ENCODE results near the gene PACS1. TPM values are rescaled to one million over a fixed set of nuclear protein-coding genes. Genes with fewer than 3 reads are reported as not detected.

The PACS1 gene
- total RNA-seq, 4 donors from 2014 or later: 17.9 to 37.6 (median 25.4) TPM

- 83 to 88% methylated on average over 7 of the region's 7 CpGs for WGBS, 2 donors
- TF ChIP-seq POLR2A (IDR thresholded peaks at IDR 0.05): no peak
- no peak for TF ChIP-seq CTCF (IDR thresholded peaks at IDR 0.05)
- intact Hi-C loops (cut with DNase I): no loop called here
- no peak for DNase-seq
- Histone ChIP-seq H3K36me3 (peaks cover 18 to 99% (median 50%) of the 10 kb centered on the region in 3 donors), H3K9me3 (no peaks in the 10 kb centered on the region), H3K4me3 (no peak overlapping the region), H3K27ac (no peak overlapping the region), H3K4me1 (no peaks in the 10 kb centered on the region), H3K27me3 (no peaks in the 10 kb centered on the region)
Measured at GRCh38 chr11:66231561-66231960, 161.5 kb downstream of the PACS1 start.

GRCh38 chr11:66232769-66233168, 162.7 kb downstream of the PACS1 start:
- Histone ChIP-seq H3K9me3 (no peaks in the 10 kb centered on the region), H3K27me3 (no peaks in the 10 kb centered on the region), H3K4me1 (no peaks in the 10 kb centered on the region), H3K4me3 (no peak overlapping the region), H3K36me3 (peaks cover 18 to 100% (median 47%) of the 10 kb centered on the region in 3 donors), H3K27ac (no peak overlapping the region)
- WGBS, 2 donors: 87 to 100% methylated on average over 4 to 5 of the region's 11 CpGs
- no peak for TF ChIP-seq POLR2A (IDR thresholded peaks at IDR 0.05)
- TF ChIP-seq CTCF (IDR thresholded peaks at IDR 0.05): no peak
- intact Hi-C loops (cut with DNase I): no loop called here
- no peak for DNase-seq

- H3K36me3 ChIP-seq: peaks cover 18 to 100% (median 46%) of the 10 kb centered on the region in 3 donors
- intact Hi-C loops (cut with DNase I): no loop called here
Measured at GRCh38 chr11:66233301-66233700, 163.2 kb downstream of the PACS1 start.

GRCh38 chr11:66235141-66235540, 165.1 kb downstream of the PACS1 start:
- peaks cover 23 to 100% (median 64%) of the 10 kb centered on the region in 3 donors for H3K36me3 ChIP-seq
- H3K4me3 ChIP-seq: no peak overlapping the region
- no peaks in the 10 kb centered on the region for H3K4me1 ChIP-seq
- H3K9me3 ChIP-seq: no peaks in the 10 kb centered on the region
- intact Hi-C loops (cut with DNase I): no loop called here
- no peak for DNase-seq
- H3K27me3 ChIP-seq: no peaks in the 10 kb centered on the region
- H3K27ac ChIP-seq: no peak overlapping the region
- WGBS, 2 donors: 78 to 98% methylated on average over 6 to 10 of the region's 11 CpGs
- no peak for TF ChIP-seq CTCF (IDR thresholded peaks at IDR 0.05)
- no peak for TF ChIP-seq POLR2A (IDR thresholded peaks at IDR 0.05)

More at GRCh38 chr11:66233301-66233700, 163.2 kb downstream of the PACS1 start:
- no peak overlapping the region for H3K4me3 ChIP-seq
- H3K27ac ChIP-seq: no peak overlapping the region
- no peaks in the 10 kb centered on the region for H3K9me3 ChIP-seq
- DNase-seq: no peak
- no peaks in the 10 kb centered on the region for H3K27me3 ChIP-seq
- TF ChIP-seq POLR2A (IDR thresholded peaks at IDR 0.05): no peak
- no peaks in the 10 kb centered on the region for H3K4me1 ChIP-seq
- WGBS, 2 donors: 91 to 92% methylated on average over 5 of the region's 5 CpGs

DNA sequence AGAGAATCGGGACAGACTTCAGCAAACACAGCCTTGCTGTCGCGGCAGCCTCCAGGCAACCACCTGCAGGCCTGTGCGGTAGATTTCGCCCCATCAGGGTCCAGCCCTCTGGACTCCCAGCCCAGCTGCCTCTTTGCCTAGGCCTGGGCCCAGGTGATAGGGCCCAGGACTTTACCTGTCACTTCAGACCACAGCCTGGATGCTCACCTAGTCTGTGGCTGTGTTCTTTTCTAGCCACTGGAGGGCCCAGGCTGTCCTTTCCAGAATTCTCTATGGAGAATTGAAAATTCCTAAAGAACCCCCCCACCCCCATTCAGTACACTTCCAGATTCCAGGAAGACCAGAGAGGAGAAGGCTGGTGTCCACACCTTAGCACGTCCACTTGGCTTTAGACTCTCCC, 167.8 kb downstream of the PACS1 start:
- DNase-seq: no peak
- no peak for TF ChIP-seq POLR2A (IDR thresholded peaks at IDR 0.05)
- TF ChIP-seq CTCF (IDR thresholded peaks at IDR 0.05): no peak
- Histone ChIP-seq H3K27me3 (no peaks in the 10 kb centered on the region), H3K9me3 (no peaks in the 10 kb centered on the region), H3K4me1 (no peaks in the 10 kb centered on the region), H3K4me3 (no peak overlapping the region), H3K36me3 (peaks cover 28 to 100% (median 54%) of the 10 kb centered on the region in 3 donors), H3K27ac (no peak overlapping the region)
- 88 to 90% methylated on average over 5 to 6 of the region's 6 CpGs for WGBS, 2 donors
- intact Hi-C loops (cut with DNase I): no loop called here
